Glomerular endothelial cell (primary cell): ENCODE measurements around the gene MYL9. TPM values are rescaled to one million over a fixed set of nuclear protein-coding genes. Genes with fewer than 3 reads are reported as not detected.

ENCODE experiments used
- DNase-seq: peaks from one replicate; pipeline ENCODE4 v3.0.0-alpha.2; 2011; ENCODE audit warnings: low read depth, low spot score; ENCODE audit errors: extremely low read depth
- total RNA-seq: library from RNA; depleted of rRNA; stranded (reverse); fragments of >200 nt; gene quantifications from 2 replicates; pipeline ENCODE4 v1.2.3, GENCODE V29; 2015

The MYL9 gene
- total RNA-seq, 1 donor from 2014 or later = 91.8 TPM

DNA sequence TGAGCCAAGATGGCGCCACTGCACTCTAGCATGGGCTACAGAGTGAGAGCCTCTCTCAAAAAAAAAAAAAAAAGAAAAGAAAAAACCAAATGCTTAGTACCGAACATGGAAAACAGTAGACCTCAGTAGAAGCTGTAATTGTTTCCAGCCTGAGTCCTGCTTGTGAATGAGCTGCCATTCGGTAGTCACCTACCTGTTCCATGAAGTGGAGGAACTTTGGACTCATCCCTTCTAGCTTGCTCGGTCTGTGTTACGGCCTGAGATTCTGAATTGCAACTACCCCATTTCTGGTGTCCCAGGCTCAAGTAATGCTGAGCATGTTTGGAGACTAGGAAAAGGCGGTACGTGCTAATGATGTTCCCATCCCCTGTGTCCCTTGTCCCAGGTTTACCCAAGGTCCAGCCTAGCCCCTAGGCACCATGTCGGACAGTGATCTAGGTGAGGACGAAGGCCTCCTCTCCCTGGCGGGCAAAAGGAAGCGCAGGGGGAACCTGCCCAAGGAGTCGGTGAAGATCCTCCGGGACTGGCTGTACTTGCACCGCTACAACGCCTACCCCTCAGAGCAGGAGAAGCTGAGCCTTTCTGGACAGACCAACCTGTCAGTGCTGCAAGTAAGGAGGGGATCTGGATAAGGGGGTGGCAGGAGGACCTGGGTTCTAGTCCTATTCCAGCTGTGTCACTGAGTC lies 37.2 kb downstream of the MYL9 start:
- DNase-seq = no peak

DNA sequence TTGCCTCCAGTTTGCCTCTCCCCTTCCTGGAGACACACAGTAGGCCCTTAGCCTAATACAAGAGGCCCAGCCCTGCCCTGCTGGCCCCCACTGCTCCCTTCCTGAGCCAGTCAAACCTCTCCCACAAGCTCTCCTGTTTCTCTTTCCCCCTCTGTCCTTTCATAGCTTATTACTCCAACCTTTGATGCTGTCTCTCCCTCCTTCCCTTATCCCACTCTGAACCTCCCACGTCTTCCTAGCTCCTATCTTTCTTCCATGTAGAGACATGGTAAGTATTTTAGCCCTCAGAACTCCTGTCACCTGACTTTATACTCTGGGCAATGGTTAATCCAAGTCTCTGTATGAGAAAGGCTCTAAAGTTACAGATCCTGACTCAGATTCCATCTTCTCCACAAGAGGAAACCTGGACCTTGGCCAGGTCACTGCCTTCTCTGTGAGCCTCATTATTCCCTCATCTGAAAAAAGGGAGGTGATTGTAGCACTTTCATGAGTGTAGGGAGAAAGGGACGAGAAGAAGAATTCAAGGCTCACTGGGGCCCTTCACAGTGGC lies 38.8 kb downstream of the MYL9 start:
- no peak for DNase-seq

- no peak for DNase-seq
Measured at GRCh38 chr20:36582322-36582721, 41.0 kb downstream of the MYL9 start.

DNA sequence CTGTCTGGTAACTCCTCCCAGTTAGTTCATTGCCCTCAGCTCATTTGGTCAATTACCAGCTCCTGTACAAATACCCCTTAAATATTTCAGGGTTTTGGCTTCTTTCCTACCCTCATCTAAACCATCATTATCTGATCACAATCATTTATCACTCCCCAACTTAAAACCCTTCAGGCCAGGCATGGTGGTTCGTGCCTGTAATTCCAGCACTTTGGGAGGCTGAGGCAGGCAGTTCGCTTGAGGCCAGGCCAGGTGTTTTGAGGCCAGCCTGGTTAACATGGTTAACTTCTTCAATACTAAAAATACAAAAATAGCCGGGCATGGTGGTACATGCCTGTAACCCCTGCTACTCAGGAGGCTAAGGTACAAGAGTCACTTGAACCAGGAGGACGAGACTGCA lies 41.5 kb downstream of the MYL9 start:
- DNase-seq = no peak

GRCh38 chr20:36584018-36584481 lies 42.7 kb downstream of the MYL9 start:
- no peak for DNase-seq

GRCh38 chr20:36585410-36586125 lies 44.2 kb downstream of the MYL9 start:
- DNase-seq = no peak

DNA sequence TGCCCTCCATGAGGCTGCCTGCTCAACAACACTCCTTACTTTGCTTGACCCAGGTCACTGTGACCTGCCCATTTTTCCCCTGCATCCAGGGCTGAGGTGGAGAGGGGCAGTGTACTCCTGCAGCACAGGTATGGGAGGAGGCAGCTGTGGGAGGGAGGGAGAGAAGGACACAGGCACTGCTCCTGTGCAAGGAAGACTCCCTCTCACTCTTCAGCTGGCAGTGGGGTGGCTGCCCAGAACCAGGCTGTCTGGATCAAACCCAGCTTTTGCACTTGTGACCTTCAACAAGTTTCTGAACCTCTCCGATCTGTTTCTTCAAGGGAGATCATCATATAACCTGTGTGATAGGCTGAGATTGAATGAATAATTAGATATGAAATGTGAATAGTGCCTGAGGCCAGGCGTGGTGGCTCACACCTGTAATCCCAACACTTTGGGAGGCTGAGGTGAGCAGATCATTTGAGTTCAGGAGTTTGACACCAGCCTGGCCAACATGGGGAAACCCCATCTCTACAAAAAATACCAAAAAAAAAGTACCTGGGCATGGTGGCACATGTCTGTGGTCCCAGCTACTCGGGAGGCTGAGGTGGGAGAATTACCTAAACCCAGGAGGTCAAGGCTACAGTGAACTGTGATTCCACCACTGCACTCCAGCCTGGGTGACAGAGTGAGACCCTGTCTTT lies 46.2 kb downstream of the MYL9 start:
- no peak for DNase-seq

GRCh38 chr20:36591281-36591680 lies 50.0 kb downstream of the MYL9 start:
- DNase-seq = no peak

- DNase-seq = no peak
Measured at GRCh38 chr20:36591854-36592641, 50.7 kb downstream of the MYL9 start.

- DNase-seq = no peak
Measured at GRCh38 chr20:36593347-36593929, 52.1 kb downstream of the MYL9 start.

GRCh38 chr20:36599912-36600345 lies 58.6 kb downstream of the MYL9 start:
- no peak for DNase-seq

Other genes starting within 250 kb of the MYL9 start
- 59.3 and 125 TPM in 2 replicates for gene DLGAP4, start 235.2 kb upstream of the MYL9 start, total RNA-seq
- gene TGIF2, start 32.1 kb downstream of the MYL9 start, total RNA-seq = 22.2 and 32.6 TPM in 2 replicates
- gene RAB5IF, start 64.3 kb downstream of the MYL9 start, total RNA-seq = 128 and 174 TPM in 2 replicates
- gene SLA2, start 104.7 kb downstream of the MYL9 start, total RNA-seq = not detected in 2 replicates
- 21.0 and 25.6 TPM in 2 replicates for gene NDRG3, start 204.6 kb downstream of the MYL9 start, total RNA-seq
- 7.5 and 13.3 TPM in 2 replicates for gene DSN1, start 232.2 kb downstream of the MYL9 start, total RNA-seq